ENCODE data around the gene EMC6. TPM values are rescaled to one million over a fixed set of nuclear protein-coding genes. Genes with fewer than 3 reads are reported as not detected.

EMC6 gene
- total RNA-seq, 4 donors from 2014 or later: 8.5 to 25.3 (median 13.8) TPM

GRCh38 chr17:3683054-3683511 is 14.5 kb downstream of the EMC6 start:
- Histone ChIP-seq H3K27ac (no peak overlapping the region), H3K27me3 (peaks cover 70% of the 10 kb centered on the region), H3K36me3 (no peaks in the 10 kb centered on the region), H3K9me3 (no peaks in the 10 kb centered on the region), H3K4me3 (no peak overlapping the region), H3K4me1 (no peaks in the 10 kb centered on the region)
- WGBS, 2 donors (ENCODE audit: low coverage in 1 of 2): 0 to 23% methylated on average over 1 to 6 of the region's 10 CpGs
- TF ChIP-seq POLR2AphosphoS5 (IDR thresholded peaks at IDR 0.05) (no peak), CTCF (IDR thresholded peaks at IDR 0.05) (peak in 3 of 4 experiments; percentile 53 to 81 (median 63))
- ATAC-seq: no peak

GRCh38 chr17:3685174-3685573 is 16.6 kb downstream of the EMC6 start:
- Histone ChIP-seq H3K4me1 (no peaks in the 10 kb centered on the region), H3K9me3 (no peaks in the 10 kb centered on the region), H3K4me3 (no peak overlapping the region), H3K36me3 (no peaks in the 10 kb centered on the region), H3K27ac (no peak overlapping the region), H3K27me3 (peaks cover 67% of the 10 kb centered on the region)
- ATAC-seq: no peak
- TF ChIP-seq EP300 (IDR thresholded peaks at IDR 0.05) (no peak), POLR2AphosphoS5 (IDR thresholded peaks at IDR 0.05) (no peak), CTCF (IDR thresholded peaks at IDR 0.05) (no peak), POLR2A (IDR thresholded peaks at IDR 0.05) (no peak)
- 20% methylated on average over 1 of the region's 13 CpGs; no CpG with 5 or more reads in 1 of the 2 donors for WGBS, 2 donors (ENCODE audit: low coverage in 1 of 2)

DNA sequence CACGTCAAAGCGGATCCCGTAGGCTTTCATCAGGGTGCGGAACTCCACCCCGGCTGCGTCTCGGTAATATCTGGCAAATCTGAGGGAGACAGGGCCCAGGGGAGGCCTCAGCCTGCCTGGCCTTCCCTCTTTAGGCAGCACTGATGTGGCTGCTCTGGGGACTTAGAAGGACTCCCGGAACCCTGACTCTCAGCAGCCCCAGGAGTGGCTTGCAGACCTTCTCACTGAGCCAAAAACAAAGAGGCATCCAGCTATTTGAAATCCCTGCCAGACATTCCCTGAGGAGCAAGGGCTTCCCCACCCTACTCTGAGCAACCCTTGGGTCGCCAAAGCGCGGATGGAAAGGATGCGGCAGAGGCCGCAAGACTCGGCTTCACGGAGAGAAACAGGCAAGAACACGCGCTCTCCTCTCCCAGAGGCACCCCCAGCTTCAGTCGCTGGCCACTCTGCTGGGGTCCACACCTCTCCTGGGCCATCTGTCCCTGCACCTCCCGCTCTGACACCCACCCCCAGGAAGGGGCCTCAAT is 19.5 kb downstream of the EMC6 start:
- TF ChIP-seq POLR2A (IDR thresholded peaks at IDR 0.05) (no peak), EP300 (IDR thresholded peaks at IDR 0.05) (no peak), CTCF (IDR thresholded peaks at IDR 0.05) (no peak), POLR2AphosphoS5 (IDR thresholded peaks at IDR 0.05) (no peak)
- Histone ChIP-seq H3K27me3 (peaks cover 72% of the 10 kb centered on the region), H3K36me3 (no peaks in the 10 kb centered on the region), H3K9me3 (no peaks in the 10 kb centered on the region), H3K4me3 (no peak overlapping the region), H3K4me1 (no peaks in the 10 kb centered on the region), H3K27ac (no peak overlapping the region)
- WGBS, 2 donors (ENCODE audit: low coverage in 1 of 2): 61% methylated on average over 4 of the region's 19 CpGs; no CpG with 5 or more reads in 1 of the 2 donors
- no peak for ATAC-seq

- H3K4me1 ChIP-seq: no peaks in the 10 kb centered on the region
- TF ChIP-seq EP300 (IDR thresholded peaks at IDR 0.05): no peak
- no peak for TF ChIP-seq POLR2AphosphoS5 (IDR thresholded peaks at IDR 0.05)
- no peak for TF ChIP-seq CTCF (IDR thresholded peaks at IDR 0.05)
- TF ChIP-seq POLR2A (IDR thresholded peaks at IDR 0.05): no peak
- H3K27me3 ChIP-seq: peaks cover 72% of the 10 kb centered on the region
- no peak overlapping the region for H3K4me3 ChIP-seq
- no peaks in the 10 kb centered on the region for H3K36me3 ChIP-seq
- WGBS, 2 donors (ENCODE audit: low coverage in 1 of 2): 40% methylated on average over 1 of the region's 14 CpGs; no CpG with 5 or more reads in 1 of the 2 donors
- no peak overlapping the region for H3K27ac ChIP-seq
- no peaks in the 10 kb centered on the region for H3K9me3 ChIP-seq
- no peak for ATAC-seq
Observed at GRCh38 chr17:3688852-3689261, 20.2 kb downstream of the EMC6 start.

Data from gastroesophageal sphincter (tissue), 4 donors.